SK-N-MC (cell line): ENCODE measurements around the gene FCER2.

ENCODE experiments used
- DNase-seq: peaks from one replicate; pipeline ENCODE4 v3.0.0-alpha.2; 2011; ENCODE audit warnings: low read depth, low spot score
- H3K27ac ChIP-seq: fragments of 200-600 bp; sonication (generic); 2 replicates; pipeline ENCODE4 v1.5.1; 2016; ENCODE audit warnings: mixed run types
- H3K36me3 ChIP-seq: fragments of 200-600 bp; sonication (generic); 2 replicates; pipeline ENCODE4 v1.6.1; 2017; ENCODE audit warnings: antibody characterized with exemption, low read length, mixed read lengths; ENCODE audit not compliant: insufficient read depth
- H3K4me3 ChIP-seq: fragments of 200-600 bp; sonication (generic); 2 replicates; pipeline ENCODE4 v1.5.1; 2016
- H3K9ac ChIP-seq: fragments of 200-600 bp; sonication (generic); 2 replicates; pipeline ENCODE4 v1.8.0; 2017; ENCODE audit warnings: mixed run types, mixed read lengths; ENCODE audit not compliant: insufficient read length
- H3K9me3 ChIP-seq: fragments of 200-600 bp; sonication (generic); 2 replicates; pipeline ENCODE4 v1.6.1; 2017; ENCODE audit warnings: low read depth, mild to moderate bottlenecking, antibody characterized with exemption, low read length, moderate library complexity, mixed read lengths
- EZH2 ChIP-seq: fragments of 200-600 bp; sonication (generic); IDR thresholded peaks from one replicate; pipeline ENCODE4 v1.6.1; 2017; ENCODE audit warnings: antibody characterized with exemption
- FOXP2 ChIP-seq: optimal IDR thresholded peaks from 2 replicates; pipeline ENCODE3; 2011; ENCODE audit warnings: mild to moderate bottlenecking, moderate library complexity; ENCODE audit not compliant: insufficient read depth; ENCODE audit errors: extremely low read length, control extremely low read depth
- POLR2AphosphoS5 ChIP-seq: IDR thresholded peaks from 2 replicates; pipeline ENCODE4 v1.6.1; 2012; ENCODE audit warnings: mild to moderate bottlenecking, low read depth, low read length, borderline replicate concordance

FCER2 gene

DNA sequence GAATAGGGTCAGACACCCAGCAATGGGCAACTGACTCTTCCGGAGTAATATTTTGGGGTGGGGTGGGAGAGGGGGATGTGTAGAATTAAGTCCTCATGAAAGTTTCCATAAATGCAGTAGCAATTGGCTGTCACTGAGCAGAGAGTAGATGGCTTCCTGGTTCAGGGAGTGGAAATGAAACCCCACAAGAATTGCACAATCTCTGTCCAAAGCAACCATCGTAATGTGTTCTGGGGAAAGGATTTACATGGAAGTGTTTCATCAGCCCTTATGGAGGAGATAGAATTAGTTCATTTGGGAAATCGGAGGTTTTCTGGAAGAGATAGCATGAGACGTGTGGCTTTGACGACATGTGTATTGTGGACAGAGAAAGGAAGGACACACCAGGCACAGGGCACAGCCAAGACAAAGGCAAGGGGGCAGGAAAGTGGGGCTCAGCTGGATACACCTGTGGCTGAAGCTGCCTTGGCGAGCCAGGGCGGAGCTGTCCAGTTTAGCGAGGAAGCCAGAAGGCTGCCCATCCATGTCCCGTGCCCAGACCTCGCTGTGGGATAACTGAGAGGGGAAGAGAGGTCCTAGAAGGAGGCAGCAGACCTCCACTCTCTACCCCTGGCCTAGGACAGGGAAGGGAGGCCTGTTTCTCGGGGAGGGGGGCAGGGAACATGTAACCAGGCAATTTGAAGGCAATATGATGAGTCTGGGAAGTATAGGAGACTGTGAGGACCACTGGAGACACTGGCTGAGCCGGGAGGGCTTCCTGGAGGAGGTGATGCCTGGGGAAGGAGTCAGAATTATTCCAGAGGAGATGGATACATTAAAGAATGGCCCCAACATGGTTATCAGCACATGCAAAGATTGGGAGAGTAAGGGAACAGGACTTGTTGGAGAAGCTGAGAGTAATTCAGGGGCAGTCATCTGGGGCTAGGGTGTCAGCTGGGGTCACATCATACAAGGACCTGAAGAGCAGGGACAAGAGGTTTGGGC is 32.6 kb upstream of the FCER2 start:
- Histone ChIP-seq H3K27ac (no peak overlapping the region), H3K9ac (no peak overlapping the region), H3K36me3 (no peaks in the 10 kb centered on the region), H3K9me3 (no peaks in the 10 kb centered on the region), H3K4me3 (no peak overlapping the region)
- DNase-seq = no peak
- TF ChIP-seq POLR2AphosphoS5 (no peak), EZH2 (no peak)

DNA sequence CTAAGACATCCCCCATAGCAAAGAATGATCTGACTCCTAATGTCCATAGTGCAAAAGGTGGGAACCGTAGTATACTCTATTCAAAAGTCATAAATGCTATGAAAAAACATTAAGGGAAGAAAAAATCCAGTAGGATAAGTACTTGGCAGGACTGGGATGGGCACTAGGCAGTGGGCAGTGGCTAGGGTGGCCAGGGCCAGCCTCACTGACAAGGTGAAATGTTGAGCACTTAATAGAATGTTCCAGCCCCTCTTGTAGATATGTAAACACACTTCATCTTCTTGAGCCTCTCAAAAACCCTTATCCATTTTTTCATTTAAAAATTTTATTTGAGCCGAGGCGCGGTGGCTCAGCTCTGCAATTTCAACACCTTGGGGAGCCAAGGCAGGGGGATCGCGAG is 31.4 kb upstream of the FCER2 start:
- no peak for TF ChIP-seq FOXP2
- no peak for TF ChIP-seq POLR2AphosphoS5
- TF ChIP-seq EZH2 = no peak
- Histone ChIP-seq H3K27ac (no peak overlapping the region), H3K4me3 (no peak overlapping the region)

DNA sequence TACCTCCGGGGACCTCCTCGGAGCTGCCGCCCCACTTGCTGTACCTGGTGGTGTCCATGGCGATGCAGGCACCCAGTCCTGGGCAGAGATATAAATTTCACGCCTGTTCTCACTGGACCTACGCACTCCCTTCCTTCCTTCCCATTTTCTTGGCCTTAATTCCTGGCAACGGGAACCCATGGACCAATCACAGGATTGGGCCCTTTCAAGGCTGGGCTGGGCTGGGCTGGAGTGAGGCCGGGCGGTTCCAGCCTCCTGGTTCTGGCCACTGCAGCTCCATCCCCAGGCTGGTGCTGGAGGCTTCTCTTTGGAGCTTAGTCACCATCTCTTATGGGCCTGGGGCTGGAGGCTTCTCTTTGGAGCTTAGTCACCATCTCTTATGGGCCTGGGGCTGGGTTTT is 30.1 kb upstream of the FCER2 start, which contains the start of gene CLEC4G:
Gene CLEC4G, minus strand, starts transcription at position 66 of the 400 bp plus-strand sequence. Its CDS starts 8 bp downstream, at position 58.
- H3K27ac ChIP-seq = no peak within 1 kb of the TSS
- no peak for DNase-seq
- no peak within 1 kb of the TSS for H3K9ac ChIP-seq
- no peaks in the 10 kb centered on the region for H3K9me3 ChIP-seq
- TF ChIP-seq FOXP2 = no peak
- TF ChIP-seq POLR2AphosphoS5 = no peak
- no peak for TF ChIP-seq EZH2
- no peaks in the 10 kb centered on the region for H3K36me3 ChIP-seq
- H3K4me3 ChIP-seq = no peak within 1 kb of the TSS

More for the DNA sequence above, 31.4 kb upstream of the FCER2 start:
- no peak for DNase-seq
- Histone ChIP-seq H3K9ac (no peak overlapping the region), H3K36me3 (no peaks in the 10 kb centered on the region), H3K9me3 (no peaks in the 10 kb centered on the region)

DNA sequence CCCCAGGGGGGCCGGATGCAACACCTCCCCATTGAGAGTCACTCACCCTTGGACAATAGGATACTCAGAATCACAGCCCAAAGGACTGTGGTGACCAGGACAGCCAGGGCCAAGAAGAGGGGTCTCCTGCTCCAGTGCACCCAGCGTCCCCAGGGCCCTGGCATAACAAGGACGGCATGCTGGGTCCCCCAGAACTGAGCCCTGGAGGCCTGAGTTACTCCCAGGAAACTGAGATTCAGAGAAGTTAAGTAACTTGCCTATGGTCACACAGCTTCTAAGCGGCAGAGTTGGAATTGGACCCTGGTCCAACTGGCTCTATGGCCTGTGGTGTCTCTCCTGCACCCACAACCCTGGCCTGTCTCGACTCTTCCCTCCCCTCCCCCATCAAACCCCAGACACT is 29.7 kb upstream of the FCER2 start:
- Histone ChIP-seq H3K9me3 (no peaks in the 10 kb centered on the region), H3K36me3 (no peaks in the 10 kb centered on the region), H3K27ac (no peak overlapping the region), H3K4me3 (no peak overlapping the region), H3K9ac (no peak overlapping the region)
- no peak for DNase-seq
- TF ChIP-seq FOXP2 = no peak
- TF ChIP-seq POLR2AphosphoS5 = no peak
- no peak for TF ChIP-seq EZH2

DNA sequence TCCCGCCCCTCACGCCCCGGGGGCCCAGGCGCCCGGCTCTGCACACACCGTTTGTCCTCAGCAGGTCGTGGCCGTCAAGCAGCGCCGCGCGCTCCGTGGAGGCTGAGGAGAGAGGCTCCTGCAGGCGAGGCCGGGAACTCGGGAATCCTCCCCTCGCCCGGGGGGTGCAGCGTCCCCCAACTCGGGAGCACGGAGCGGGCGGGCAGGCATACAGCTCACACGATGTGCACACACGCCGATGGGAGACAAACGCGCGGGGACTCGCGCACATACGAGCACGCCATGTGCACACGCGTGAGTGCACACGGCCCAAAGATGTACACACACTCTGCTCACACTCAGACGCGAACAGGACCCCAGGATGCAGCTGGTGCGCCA is 29.3 kb upstream of the FCER2 start:
- DNase-seq = no peak
- Histone ChIP-seq H3K9me3 (no peaks in the 10 kb centered on the region), H3K9ac (no peak overlapping the region), H3K27ac (no peak overlapping the region), H3K36me3 (no peaks in the 10 kb centered on the region), H3K4me3 (no peak overlapping the region)
- TF ChIP-seq FOXP2 (no peak), EZH2 (no peak), POLR2AphosphoS5 (no peak)

DNA sequence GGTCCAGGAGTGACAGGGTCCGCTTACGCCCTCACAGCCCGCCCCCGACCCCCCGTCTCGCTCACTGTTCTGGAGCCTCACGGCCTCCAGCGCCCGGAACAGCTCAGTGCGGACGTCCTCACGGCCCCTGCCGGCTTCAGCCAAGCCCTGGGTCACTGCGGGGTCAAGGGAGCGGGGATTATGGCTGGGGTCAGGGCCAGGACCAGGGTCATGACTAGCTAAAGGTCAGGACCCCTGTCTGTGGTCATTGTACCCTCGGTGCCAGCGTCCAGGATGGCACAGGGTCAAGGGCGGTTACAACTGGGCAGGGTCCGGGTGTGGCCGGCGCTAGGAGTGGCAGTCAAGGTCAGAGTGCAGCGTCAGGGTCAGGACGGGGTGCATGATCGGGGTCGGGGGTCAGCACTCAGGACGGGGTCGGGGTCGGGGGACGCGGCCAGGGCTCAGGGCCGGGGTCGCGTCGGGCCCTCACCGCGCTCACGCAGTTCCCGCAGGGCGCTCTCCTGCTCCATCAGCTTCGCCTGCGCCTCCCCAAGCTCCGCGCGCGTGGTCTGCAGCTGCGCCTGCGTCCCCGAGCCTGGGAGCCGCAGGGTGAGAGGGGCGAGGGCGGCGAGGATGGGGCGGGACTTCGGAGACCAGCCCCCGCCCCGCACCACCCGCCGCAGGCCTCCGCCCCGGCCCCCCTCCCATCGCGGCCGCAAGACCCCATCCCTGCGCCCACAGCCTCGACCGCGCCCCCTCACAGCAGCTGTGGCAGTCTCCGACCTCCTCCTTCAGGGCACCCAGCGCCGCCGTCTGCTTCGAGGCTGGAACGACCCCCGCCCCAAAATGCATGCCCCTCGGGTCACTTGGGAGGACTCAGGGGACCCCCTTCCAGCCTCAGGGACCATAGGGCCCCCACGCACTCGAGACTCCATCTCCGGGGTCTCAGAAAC is 28.6 kb upstream of the FCER2 start:
- H3K9ac ChIP-seq = no peak overlapping the region
- no peak overlapping the region for H3K27ac ChIP-seq
- no peaks in the 10 kb centered on the region for H3K9me3 ChIP-seq
- no peak for DNase-seq
- H3K36me3 ChIP-seq = no peaks in the 10 kb centered on the region
- no peak for TF ChIP-seq EZH2
- TF ChIP-seq POLR2AphosphoS5 = no peak
- no peak for TF ChIP-seq FOXP2
- H3K4me3 ChIP-seq = no peak overlapping the region

DNA sequence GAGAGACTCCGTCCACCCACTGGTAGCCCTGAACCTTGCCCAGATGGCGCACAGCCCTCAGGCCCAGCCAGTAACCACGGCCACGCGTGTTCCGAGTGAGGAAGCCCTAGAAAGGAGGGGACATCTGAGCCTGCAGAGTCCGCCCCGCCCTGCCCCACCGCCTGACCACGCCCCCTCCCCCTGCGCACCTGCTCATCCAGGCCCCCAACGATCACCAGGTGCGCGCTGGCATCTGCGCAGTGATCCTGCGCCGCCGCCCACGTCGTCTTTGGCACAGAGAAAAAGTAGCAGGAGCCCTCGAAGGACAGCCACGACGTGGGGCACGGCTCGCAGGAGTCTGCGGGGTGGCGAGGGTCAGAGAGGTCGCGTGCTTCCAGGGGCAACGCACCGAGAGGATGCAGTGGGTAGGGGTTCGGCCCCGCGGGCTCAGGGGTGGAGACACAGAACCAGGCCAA is 27.9 kb upstream of the FCER2 start:
- no peak for DNase-seq
- TF ChIP-seq FOXP2 = no peak
- TF ChIP-seq POLR2AphosphoS5 = no peak
- no peak for TF ChIP-seq EZH2
- no peaks in the 10 kb centered on the region for H3K36me3 ChIP-seq
- no peaks in the 10 kb centered on the region for H3K9me3 ChIP-seq
- no peak overlapping the region for H3K4me3 ChIP-seq
- no peak overlapping the region for H3K27ac ChIP-seq
- no peak overlapping the region for H3K9ac ChIP-seq

DNA sequence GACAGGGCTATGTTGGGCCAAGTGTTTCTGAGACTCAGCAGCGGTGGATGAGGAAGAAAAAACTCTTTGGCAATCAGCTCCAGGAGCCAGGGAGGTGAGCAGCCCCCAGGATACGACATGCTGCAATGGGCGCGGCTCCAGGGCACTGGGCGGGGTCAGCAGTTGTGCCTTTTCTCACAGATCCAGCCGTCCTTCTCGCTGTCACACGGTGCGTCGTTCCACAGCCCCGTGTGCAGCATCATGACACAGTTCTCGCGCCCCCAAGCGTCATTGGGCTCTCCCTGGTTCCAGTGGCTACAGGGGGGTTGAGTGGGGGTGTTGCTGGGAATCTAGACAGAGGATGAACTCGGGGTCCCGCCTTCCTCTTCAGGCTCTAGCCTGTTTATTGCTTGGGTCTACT is 27.3 kb upstream of the FCER2 start:
- H3K9me3 ChIP-seq = no peaks in the 10 kb centered on the region
- no peak for DNase-seq
- H3K36me3 ChIP-seq = no peaks in the 10 kb centered on the region
- H3K27ac ChIP-seq = no peak overlapping the region
- no peak overlapping the region for H3K4me3 ChIP-seq
- TF ChIP-seq EZH2 (no peak), POLR2AphosphoS5 (no peak)
- no peak overlapping the region for H3K9ac ChIP-seq
